Measurements from ENCODE around the gene PLLP.
"Not testable (repeated sequence)": the region's sequence is repeated elsewhere in the genome, so short reads cannot be mapped to it uniquely, and the experiment has no call there.

Gene PLLP

DNA sequence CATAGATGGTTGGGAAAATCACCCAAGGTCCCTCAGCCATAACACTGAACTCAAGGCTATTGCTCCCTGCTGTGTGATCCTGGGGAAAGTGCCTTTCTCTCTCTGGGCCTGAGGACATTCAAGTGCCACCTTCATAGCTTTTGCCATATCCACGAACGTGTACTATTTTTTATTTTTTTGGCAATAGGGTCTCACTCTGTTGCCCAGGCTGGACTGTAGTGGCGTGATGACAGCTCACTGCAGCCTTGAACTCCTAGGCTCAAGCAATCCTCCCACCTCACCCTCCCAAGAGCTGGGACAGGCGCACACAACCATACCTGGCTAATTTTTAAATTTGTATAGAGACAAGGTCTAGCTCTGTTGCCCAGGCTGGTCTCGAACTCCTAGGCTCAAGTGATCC lies 10.6 kb downstream of the PLLP start:
- no peak for DNase-seq (ENCODE audit: low spot score)

DNA sequence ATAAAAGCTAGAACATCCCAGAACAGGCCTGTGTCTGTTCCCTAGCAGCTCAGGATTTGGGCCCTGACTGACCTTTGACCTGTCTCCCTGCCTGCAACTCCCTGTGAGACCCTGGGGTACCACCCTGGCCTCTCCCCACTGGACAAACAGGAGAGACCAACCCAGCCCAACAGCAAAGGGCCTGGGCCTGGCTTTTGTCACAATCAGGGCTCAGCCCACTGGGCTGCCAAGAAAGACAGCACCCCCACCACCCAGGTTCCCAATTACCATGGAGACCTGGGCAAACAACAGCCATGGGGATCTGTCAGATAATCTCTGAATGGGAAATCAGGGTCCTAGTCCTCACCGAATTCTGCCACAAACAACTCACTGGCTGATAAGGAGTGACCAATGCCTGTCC lies 11.1 kb downstream of the PLLP start:
- no peak for DNase-seq (ENCODE audit: low spot score)

DNA sequence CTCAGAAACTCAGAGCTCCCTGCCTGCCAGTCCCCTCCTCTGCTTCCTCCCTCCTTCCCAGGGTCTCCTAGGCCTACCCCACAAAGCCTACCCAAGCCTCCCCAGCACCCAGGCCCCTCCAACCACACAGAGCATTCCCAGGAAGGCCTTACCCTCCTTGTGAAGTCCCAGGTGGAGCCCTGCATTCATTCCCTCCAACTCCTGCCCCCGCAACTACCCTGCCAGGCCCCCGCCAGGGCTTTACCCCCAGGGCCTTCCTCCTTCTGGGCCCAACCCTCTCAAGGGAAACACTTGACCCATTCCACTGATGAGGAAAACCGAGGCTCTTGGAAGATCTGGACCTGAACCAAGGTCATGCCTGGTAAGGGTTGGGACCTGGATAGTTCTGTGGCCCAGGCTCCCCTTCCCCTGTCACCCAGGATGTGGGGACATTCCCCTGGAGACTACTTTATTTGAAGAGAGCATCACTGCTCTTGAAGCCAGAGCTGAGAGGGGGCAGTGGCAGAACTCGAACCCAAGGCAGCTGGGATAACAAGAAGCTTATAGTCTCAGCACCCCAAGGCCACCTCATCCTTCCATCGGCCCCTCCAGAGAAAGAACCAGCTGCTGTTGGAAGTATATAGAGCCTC lies 12.5 kb downstream of the PLLP start:
- no peak for DNase-seq (ENCODE audit: low spot score)

DNA sequence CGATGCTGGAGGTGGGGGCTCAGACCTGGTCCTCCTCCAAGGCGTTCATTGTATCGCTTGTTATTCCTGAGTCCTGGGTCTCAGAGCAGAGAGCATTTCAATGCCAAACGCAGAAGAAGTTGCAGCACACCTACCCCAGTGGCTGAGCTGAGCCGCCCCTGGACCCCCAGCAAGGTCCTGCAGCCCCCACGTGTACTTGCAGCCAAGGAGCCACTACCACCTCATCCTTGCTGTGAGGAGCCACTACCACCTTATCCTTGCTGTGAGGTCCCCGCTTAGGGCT lies 13.5 kb downstream of the PLLP start:
- no peak for DNase-seq (ENCODE audit: low spot score)

DNA sequence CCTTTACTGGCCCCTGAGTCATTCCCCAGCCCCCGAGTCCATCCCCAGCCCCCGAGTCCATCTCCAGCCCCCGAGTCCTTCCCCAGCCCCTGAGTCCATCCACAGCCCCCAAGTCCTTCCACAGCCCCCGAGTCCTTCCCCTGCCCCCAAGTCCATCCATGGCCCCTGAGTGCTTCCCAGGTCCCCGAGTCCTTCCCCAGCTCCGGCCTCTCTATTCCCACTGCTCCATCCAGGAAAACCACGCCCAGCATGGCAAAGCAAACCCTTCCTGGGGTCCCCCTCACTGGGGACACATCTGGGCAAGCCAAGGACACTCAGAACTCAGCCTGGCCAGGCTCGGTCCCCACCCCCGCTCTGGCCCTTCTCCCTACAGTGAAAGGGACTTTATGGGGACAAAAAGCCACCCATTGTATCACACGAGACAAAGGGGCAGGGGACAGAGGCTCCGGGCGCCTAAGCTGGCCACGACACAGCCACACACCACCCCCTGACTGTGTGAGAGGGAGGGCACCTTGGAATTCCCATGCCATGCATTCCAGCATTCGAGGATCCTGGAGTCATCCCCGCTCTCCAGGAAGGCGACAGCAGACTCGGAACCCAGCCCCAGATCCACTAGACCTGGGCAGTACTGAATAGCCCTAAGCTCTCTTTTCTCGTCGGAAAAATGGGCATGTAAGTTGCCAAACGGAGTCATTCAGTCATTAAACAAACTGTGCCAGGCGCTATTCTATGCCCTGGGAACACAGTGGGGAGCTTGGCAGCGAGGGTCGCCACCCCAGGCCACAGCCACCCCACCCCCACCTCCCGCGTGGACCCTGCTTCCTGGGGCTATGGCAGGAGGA lies 14.0 kb downstream of the PLLP start:
- no peak for DNase-seq (ENCODE audit: low spot score)

DNA sequence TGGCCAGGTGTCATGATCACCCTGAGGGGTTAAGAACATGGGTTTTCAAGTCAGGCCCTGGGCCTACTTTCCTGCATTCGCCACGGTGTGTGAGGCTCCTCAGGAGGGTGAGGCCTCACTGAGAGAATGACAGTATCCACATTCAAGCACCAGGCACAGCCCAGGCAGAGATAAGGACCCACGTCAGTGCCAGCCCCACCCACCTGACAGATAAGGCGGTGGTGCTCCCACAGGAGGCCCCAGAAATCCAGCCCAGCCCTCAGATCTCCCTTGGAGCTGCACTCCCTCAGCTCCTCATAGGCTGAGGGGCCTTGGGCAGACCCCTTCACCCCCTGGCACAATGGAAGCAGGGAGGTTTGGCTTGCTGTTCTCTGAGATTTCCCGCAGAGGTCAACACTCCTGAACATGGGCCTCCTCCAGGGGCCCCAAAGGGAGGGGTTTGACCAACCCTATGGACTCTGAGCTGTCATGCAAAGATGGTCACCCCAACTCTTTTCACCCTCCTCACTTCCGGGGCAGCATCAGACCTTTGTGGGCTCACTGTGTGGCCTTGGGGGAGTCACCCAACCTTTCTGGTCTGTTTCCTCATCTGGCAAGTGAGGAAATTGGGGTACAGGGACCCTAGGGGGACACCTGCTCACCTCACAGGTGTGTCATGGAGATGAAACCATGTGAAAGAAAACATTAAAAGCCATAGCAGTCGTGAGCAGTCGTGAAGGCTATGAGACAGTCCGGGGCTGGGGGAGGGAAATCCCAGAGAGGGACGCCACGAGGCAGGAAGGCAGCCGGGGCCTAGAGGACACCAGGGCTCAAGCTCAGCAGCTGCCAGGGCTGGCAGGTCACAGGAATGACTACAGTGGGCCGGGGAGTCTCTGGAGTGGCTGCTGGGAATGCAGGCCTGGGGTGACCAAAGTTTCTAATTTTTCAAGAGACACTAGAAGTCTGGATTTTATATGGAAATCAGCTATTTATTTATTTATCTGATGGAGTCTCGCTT lies 15.4 kb downstream of the PLLP start:
- no peak for DNase-seq (ENCODE audit: low spot score)

DNA sequence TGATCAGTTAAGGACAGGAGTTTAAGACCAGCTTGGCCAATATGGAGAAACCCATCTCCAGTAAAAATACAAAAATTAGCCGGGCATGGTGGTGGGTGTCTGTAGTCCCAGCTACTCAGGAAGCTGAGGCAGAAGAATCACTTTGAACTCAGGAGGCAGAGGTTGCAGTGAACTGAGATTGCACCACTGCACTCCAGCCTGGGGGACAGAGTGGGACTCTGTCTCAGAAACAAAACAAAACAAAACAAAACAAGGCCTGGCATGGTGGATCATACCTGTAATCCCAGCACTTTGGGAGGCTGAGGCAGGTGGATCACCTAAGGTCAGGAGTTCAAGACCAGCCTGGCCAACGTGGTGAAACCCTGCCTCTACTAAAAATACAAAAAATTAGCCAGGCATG lies 17.1 kb downstream of the PLLP start:
- not testable (repeated sequence) for DNase-seq (ENCODE audit: low spot score)

DNA sequence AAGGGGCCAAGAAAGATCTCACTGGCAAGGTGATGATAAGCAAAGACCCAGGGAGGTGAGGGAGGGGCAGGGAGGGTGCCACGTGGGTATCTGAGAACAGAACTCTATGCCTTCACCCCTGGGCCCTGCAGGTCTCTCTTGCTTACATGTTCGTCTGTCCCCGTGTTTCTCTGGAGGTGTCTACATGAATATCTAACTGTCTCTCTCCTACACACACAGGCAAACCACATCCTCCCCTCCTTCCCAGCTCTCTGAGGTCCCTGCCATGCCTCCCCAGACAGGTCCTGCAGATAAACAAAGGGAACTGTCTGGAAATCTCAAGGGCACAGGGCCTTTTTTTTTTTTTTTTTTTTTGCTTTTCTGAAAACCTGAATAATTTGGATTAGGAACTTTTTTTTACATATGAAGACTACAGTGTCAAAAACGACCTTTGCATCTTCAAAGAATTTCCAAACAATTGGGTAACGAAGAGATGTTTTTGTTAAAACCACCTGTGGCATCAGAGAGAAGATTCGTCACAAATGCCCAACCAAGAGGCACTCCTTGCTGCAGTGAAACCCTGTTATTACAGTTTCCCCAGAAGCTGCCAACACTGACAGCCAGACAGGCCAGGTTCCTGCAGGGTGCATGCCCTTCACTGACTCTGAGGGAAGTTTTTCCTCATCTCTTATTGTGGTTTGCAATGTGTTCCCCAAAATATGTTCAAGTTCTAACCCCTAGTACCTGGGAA lies 17.8 kb downstream of the PLLP start:
- peak; percentile 33 for DNase-seq (ENCODE audit: low spot score)

DNA sequence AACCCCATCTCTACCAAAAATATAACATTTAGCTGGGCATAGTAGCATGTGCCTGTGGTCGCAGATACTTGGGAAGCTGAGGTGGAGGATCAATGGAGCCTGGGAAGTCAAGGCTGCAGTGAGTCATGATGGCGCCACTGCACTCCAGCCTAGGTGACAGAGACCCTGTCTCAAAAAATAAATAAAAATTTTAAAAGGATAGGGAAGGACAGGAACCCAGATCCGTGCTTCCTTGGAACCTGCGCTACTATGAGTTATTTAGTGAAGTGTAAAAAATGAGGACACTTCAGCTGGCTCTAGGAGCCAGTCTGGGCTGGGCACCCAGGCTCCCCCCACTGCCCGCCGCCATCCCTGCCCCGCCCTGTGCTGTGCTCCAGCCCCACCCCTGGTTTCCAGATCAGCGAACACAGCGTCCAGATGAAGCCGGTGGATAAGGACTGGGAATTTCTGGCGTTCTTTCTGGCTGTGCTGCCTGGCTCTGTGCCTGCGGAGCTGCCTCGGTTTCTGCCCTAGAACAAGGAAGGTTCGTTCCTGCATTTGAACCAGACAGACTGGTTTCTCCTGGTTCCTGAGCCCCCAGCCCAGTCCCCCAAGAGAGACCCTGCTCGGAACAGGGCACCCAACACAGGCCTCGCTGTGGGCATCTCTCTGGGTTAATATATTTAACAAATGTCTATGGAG lies 18.5 kb downstream of the PLLP start:
- no peak for DNase-seq (ENCODE audit: low spot score)

DNA sequence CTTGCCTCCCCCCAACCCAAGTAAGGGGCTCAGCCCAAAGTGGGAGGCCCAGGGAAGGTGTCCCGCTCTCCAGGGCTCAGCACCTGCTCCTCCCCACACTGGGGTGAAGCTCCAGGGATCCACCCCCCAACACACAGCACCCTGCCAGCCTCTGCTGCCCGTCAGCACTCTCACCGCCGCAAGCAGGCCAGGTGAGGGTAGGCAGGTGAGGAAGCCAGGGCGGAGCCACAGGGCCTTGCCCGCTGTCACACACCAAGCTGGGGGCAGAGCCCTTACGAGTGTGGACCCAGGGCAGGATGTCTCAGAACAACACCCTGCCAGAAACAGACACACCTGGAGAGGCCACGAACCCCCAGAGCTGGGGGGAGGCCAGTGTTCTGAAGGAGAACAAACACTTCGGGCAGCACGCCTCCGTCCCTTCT lies 19.5 kb downstream of the PLLP start:
- no peak for DNase-seq (ENCODE audit: low spot score)

DNA sequence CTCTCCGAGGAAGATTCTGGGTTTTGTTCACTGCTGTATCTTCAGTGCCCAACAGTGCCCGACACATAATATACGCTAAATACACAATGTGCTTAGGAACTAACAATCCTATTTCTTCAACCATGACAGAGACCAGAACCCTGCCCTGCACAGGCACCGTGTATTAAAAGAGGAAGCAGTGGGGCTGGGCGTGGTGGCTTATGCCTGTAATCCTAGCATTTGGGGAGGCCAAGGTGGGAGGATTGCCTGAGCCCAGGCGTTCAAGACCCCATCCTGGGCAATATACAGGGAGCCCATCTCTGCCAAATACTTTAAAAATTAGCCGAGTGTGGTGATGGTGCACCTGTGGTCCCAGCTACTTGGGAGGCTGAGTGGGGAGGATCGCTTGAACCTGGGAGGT lies 20.1 kb downstream of the PLLP start:
- no peak for DNase-seq (ENCODE audit: low spot score)

DNA sequence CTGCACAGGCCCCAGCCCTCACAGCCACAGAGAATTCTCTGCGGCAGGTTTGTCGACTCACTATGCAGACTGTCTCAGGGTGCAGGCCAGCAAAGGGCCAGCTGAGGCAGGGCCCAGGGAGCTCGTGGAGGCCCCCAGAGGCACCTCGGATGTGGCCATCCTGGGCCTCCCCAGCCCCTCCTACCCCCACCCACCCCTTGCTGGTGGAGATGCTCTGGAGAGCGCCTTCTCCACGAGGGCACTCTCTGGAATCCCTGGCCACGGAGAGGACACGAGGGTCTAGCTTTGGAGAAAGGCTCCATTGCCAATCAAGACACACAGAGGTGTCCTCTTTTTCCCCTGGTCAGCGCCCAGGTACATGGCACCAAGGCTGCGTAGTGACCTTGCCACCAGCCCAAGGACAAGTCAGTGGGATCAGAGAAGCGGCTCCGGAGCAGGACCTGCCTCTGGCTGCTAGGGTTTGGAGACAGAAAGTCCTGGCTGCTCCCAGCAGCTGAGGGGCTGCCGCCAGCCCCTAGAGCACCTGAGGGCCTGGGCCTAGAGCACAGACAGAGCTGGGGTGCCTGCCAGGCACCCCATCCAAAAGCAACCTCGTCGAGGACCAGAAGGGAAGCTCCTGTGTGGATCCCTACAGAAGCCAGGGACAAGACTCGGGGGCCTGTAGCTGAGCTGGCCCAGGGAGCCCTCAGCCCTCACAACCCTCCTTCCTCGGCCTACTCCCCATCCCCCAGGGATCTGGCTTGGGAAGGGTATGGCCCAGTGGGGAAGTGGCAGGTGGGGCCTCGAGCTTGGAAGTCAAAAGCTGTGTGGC lies 20.7 kb downstream of the PLLP start:
- DNase-seq (ENCODE audit: low spot score): no peak

DNA sequence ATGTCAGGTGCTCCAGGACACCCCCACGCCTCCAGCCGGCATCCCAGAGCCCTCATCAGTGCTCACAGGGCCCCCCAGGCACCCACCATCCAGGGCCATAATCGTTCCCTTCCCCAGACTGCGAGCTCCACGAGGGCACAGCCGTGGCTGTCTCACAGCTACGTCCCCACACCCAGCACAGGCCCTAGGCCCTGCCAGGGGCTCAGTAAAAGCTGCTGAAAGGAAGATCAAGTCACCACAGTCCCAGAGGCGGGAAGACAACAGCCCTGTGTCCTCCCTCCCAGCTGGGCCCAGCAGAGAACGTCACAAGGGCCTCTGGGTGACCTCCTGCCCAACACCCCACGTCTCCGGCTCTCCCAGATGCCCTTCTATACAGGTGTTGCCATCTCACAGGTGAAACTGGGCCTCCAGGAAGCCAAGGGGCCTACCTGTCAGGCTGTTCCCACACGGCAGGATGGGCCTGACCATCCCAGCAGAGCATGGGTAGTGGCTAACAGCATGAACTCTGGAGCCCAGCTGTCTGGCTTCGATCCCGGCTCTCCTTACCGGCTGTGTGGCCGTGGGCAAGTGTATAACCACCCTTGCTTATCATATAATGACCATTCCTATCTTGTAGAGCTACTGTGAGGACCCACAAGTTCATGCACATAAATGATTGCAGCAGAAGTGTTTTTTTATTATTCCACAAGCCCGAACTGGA lies 21.5 kb downstream of the PLLP start:
- no peak for DNase-seq (ENCODE audit: low spot score)

DNA sequence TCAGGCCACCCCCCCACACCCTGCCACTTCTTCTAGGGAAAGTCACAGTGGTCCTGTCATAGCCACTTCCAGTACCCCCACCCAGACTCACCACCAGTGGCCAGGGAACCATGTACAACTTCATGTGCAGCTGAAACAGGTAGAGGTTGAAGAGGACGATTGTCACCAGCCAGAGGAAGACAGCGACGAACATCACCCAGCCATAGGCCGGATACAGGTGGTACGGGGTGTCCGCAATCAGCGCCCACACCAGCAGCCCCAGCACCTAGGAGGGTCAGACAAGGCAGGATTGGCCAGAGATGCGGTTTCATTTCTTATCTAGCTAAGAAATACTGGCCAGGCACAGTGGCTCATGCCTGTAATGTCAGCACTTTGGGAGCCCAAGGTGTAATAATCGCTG lies 22.7 kb downstream of the PLLP start:
- no peak for DNase-seq (ENCODE audit: low spot score)

DNA sequence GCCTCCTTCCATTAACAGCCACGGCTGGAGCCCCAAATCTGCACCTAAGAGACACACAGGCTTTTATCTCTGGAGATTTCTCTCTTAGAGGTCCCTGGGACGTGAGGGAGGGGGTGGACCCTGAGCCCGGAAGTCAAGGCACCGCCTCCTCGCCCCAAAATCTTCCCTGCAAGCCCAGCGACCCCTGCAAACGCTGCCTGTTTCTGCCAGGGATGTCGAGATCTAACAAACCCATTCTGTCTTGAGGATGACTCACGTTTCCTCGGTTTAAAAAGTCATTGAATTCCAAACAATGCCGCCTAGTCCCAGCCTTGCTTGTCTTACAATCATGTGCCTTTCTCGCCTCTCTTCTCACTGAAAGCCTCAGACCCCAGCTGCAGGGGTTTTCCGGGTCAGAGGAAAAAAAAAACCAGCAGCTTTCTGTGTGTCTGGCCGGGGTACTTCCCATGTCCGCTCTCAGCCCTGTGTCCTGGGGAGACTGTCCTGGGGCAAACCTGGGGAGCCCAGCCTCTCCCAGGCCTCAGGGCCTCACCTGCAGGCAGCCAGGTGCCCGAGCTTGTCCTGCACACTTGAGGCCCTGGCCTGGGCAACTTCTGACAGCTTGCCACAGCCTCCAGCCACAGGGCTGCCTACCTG lies 24.1 kb downstream of the PLLP start:
- peak; percentile 27 for DNase-seq (ENCODE audit: low spot score)

DNA sequence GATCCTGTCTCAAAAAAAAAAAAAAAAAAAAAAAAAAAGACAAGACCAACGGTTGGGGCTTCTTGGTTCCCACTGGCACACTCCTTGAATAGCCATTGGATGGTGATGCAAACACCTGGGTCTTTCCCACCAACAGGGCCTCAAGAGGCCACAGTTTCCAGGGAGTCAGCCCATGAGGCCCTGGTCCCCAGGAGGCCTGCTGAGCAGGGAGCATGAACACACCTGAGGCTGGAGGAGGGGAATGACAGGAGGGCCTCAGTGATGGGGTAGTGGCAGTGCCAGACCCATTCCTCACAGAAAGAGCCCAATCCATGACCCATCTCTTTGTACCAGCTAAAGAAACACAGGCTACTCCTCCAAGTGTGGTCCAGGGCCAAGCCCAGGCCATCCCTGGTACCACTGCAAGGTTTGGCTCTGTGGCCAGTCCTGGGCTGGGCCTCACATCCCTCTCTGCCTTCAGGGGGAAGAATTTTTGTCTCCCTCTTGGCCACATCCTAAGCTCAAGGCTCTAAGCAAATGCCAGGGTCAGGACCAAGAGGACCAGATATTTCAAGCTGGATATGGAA lies 25.5 kb downstream of the PLLP start:
- DNase-seq (ENCODE audit: low spot score): no peak

DNA sequence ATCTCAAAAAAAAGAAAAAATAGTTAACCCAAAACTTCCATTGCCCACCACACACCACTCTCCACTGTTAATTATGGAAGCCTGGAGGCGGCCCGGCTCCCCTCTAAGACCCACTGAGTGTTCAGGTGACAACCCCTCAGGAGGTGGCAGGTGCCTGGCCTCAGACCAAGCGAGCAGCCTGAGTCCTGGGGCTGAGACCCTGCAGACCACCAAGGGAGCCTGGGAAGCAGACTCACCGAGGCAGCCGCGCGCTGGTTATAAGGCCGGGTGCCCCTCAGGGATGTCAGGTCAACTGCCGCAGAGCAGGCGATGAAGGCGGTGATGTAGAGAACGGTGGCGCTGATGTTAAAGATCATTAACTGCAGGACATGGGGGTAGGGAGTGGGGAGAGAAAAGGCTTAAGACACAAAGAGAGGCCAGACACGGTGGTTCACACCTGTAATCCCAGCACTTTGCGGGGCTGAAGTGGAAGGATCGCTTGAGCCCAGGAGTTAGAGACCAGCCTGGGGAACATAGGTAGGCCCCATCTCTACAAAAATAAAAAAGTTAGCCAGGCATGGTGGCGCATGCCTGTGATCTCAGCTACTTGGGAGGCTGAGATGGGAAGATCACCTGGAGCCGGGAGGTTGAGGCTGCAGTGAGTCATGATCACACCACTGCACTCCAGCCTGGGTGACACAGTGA lies 26.1 kb downstream of the PLLP start:
- DNase-seq (ENCODE audit: low spot score): no peak

DNA sequence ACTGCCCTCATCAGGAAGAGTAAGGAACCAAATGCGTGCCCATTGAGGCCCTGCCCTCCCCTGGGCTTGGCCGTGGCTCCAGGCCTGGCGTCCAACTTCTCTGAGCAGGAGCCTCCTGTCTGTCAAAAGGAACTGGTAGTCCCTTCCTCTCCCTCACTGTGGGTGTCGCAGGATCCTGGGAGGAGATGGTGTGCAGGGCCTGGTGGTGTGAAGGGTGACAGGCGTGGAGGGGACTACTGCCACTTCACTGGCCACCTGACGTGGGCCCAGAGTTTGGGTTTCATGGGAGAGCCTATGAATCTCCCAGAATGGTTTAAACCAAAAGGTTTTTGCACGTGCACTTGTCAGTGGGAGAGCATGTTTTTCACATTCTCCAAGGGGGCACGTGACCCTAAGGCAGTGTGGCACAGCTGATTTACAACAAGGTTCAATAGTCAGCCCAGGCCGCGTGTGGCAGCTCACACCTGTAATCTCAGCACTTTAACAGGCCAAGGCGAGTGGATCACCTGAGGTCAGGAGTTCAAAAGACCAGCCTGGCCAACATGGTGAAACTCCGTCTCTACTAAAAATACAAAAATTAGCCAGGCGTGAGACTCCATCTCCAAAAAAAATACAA lies 26.9 kb downstream of the PLLP start:
- DNase-seq (ENCODE audit: low spot score): no peak

Data from CD4-positive, alpha-beta T cell treated with Interleukin-15 for 4 hours (primary cell).